GM12892 (cell line): ENCODE measurements around the gene SAP130.
"Not testable (repeated sequence)": the region's sequence is repeated elsewhere in the genome, so short reads cannot be mapped to it uniquely, and the experiment has no call there.

Experiments
- DNase-seq: peaks from one replicate; pipeline ENCODE4 v3.0.0; 2011; ENCODE audit not compliant: insufficient read length
- FAIRE-seq: peaks from 2 replicates; lab custom pipeline; 2011; peaks lifted over from hg19 to GRCh38; lab: Jason Lieb, UNC
- POLR2A ChIP-seq: IDR thresholded peaks from 2 replicates; pipeline ENCODE4 v1.6.1; 2011; ENCODE audit warnings: low read depth, low read length, control low read depth
- POLR2AphosphoS5 ChIP-seq: IDR thresholded peaks from 2 replicates; pipeline ENCODE4 v1.6.1; 2011; ENCODE audit warnings: low read depth, low read length, control low read depth
- TAF1 ChIP-seq: IDR thresholded peaks from 2 replicates; pipeline ENCODE4 v1.6.1; 2011; ENCODE audit warnings: low read depth, mild to moderate bottlenecking, control low read depth, low read length, borderline replicate concordance

Gene SAP130

DNA sequence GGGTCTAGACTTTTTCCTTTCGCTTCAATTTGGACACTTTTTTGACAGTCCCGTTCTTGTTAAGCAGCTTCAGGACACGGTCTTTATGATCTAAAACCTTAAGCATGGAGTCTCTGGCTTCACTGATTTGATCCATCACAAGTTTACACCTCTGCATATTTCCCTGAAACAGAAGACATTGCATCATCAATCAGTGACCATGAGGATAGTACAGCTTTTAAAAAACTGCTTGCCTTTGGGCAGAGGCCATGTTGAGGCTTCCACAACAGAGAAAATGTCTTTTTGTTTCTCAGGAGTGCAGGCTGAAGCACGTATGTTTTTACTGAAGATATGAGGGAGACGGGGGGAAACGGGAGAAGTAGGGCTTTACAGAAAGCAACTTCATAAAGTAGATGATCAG lies 85.9 kb downstream of the SAP130 start:
- TF ChIP-seq TAF1 (no peak), POLR2AphosphoS5 (no peak), POLR2A (no peak)
- no peak for DNase-seq
- FAIRE-seq: no peak

DNA sequence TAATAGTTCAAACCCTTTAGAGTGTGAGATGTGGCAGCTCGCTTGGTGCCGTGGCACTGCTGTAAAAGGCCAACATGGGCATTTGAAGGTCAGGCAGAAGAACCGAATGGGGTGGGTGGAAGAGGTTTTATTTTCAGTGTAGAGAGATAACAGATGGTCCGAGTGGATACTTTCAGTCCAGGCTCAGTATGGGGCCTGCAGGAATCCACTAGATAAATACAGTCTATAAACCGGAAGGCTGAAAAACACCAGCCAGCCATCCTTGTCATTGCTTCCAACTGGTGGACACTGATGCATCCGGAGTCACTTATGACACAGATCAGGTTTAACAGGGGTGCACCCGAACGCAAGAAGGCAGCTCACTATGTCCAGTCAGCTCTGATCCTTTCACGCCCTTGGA lies 86.4 kb downstream of the SAP130 start:
- no peak for FAIRE-seq
- no peak for DNase-seq
- TF ChIP-seq POLR2A (no peak), TAF1 (no peak)

DNA sequence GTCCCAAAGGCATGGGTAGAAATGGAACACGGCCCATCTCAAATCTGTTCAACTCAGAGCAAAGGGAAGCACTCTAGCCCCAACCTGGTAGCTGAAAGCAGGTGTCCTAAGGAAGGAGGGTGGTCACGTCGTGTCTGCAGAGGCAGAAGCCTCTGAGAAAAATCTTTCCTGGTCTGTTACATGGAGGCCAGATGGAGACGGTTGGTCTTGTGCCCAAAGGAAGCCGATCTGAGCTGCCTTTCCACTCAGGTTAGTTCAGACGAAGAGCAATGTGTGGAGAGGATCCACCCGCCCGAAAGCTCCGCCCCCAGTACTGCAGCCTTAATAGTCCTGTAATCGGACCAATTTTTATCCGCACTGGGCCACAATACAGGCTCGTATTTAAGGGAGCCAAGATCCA lies 87.2 kb downstream of the SAP130 start:
- no peak for DNase-seq
- no peak for FAIRE-seq
- no peak for TF ChIP-seq TAF1
- TF ChIP-seq POLR2AphosphoS5: no peak
- no peak for TF ChIP-seq POLR2A

DNA sequence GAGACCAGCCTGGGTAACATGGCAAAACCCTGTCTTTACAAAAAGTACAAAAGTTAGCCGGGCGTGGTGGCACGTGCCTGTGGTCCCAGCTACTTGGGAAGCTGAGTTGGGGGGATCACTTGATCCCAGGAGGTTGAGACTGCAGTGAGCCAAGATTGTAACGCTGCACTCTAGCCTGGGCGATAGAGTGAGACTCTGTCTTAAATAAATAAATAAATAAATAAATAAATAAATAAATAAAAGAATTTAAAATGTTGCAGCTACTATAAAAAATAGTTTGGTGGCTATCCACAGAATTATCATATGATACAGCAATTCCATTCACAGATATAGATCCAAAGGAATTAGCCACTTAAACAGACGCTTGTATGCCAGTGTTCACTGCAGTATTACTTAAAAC lies 92.5 kb downstream of the SAP130 start:
- DNase-seq (no peak), FAIRE-seq (no peak)
- TF ChIP-seq POLR2AphosphoS5 (no peak), TAF1 (no peak), POLR2A (no peak)

- DNase-seq (no peak), FAIRE-seq (no peak)
- TF ChIP-seq POLR2AphosphoS5 (no peak), POLR2A (no peak), TAF1 (no peak)
These were observed 95.5 kb downstream of the SAP130 start for GRCh38 chr2:127932199-127932876.

DNA sequence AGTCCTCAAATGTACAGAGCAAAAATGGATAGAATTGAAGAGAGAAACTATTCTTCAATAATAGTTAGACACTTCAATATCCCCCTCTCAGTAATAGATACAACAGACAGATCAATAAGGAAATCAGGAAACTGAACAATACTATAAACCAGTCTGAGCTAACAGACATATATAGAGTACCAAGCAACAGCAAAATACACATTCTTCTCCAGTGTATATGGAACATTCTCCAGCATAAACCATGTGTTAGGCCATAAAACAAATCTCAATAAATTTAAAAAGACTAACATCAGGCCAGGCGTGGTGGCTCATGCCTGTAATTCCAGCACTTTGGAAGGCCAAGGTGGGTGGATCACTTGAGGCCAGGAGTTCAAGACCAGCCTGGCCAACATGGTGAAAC lies 98.4 kb downstream of the SAP130 start:
- FAIRE-seq: no peak
- DNase-seq: no peak
- TF ChIP-seq TAF1 (no peak), POLR2AphosphoS5 (no peak), POLR2A (no peak)

DNA sequence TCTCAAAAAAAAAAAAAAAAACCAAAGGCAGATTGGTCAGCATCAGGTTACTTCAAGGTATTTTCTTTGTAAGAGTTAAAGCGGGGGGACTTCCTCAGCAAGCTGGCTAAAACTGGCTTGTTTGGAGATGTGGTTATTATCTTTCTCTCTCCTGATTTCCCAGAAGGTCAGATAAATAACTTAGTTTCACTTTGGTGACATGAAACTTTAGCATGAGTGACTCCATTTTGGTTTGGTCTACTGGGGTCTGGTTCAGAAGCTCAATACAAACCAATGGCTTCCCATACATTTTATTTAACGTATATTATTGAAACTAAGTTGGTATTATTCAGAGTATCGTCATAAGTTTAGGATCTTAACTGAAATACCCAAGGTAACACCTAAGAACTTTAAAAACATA lies 100.5 kb downstream of the SAP130 start:
- no peak for FAIRE-seq
- no peak for DNase-seq
- no peak for TF ChIP-seq POLR2A
- no peak for TF ChIP-seq TAF1
- TF ChIP-seq POLR2AphosphoS5: no peak

- TF ChIP-seq TAF1: no peak
- TF ChIP-seq POLR2A: no peak
- TF ChIP-seq POLR2AphosphoS5: no peak
- FAIRE-seq: no peak
- DNase-seq: no peak
These were observed 109.9 kb downstream of the SAP130 start for GRCh38 chr2:127917916-127918315.

DNA sequence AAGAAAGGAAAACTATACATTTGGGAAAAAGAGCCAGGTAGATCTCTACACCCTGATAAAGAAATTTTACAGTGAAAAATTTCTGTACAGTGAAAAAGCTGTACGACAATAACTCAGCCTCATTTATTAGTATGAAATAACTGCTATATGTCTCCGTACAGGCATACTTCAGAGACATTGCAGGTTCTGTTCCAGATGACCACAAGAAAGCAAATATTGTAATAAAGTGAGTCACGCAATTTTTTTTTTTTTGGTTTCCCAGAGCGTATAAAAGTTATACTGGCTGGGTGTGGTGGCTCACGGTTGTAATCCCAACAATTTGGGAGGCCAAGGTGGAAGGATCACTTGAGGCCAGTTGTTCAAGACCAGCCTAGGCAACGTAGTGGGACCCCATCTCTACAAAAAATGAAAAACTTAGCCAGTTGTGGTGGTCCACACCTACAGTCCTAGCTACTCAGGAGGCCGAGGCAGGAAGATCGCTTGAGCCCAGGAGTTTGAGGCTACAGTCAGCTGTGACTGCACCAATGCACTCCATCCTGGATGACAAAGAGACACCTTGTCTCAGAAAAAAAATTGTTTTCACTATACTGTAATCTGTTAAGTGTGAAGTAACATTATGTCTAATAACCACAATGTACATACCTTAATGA lies 113.9 kb downstream of the SAP130 start:
- no peak for TF ChIP-seq POLR2AphosphoS5
- TF ChIP-seq POLR2A: no peak
- no peak for DNase-seq
- no peak for FAIRE-seq

DNA sequence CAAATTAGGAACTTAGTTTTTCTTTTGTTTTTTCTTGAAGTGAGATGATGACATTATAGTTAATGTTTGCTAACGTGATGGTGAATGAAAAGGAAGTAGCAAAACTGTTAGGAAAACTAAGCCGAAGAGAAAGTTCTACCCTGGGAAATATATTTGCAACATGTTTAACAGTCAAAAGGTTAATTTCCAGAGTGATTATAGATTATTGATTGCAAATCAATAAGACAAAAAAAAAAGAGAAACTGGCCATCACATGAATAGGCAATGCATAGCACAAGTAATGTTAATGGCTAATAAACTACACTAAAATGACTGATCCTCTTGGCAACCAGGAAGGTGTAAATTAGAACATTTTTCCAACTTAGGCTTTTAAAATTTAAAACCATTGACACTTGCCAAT lies 116.1 kb downstream of the SAP130 start:
- DNase-seq (no peak), FAIRE-seq (no peak)
- TF ChIP-seq POLR2AphosphoS5: no peak
- no peak for TF ChIP-seq TAF1
- no peak for TF ChIP-seq POLR2A

GRCh38 chr2:127910415-127910814 lies 117.4 kb downstream of the SAP130 start:
- TF ChIP-seq TAF1: no peak
- TF ChIP-seq POLR2A: no peak
- no peak for TF ChIP-seq POLR2AphosphoS5
- no peak for FAIRE-seq
- DNase-seq: no peak

GRCh38 chr2:127909019-127909418 lies 118.8 kb downstream of the SAP130 start:
- TF ChIP-seq POLR2A (no peak), POLR2AphosphoS5 (no peak), TAF1 (no peak)
- FAIRE-seq (no peak), DNase-seq (no peak)

DNA sequence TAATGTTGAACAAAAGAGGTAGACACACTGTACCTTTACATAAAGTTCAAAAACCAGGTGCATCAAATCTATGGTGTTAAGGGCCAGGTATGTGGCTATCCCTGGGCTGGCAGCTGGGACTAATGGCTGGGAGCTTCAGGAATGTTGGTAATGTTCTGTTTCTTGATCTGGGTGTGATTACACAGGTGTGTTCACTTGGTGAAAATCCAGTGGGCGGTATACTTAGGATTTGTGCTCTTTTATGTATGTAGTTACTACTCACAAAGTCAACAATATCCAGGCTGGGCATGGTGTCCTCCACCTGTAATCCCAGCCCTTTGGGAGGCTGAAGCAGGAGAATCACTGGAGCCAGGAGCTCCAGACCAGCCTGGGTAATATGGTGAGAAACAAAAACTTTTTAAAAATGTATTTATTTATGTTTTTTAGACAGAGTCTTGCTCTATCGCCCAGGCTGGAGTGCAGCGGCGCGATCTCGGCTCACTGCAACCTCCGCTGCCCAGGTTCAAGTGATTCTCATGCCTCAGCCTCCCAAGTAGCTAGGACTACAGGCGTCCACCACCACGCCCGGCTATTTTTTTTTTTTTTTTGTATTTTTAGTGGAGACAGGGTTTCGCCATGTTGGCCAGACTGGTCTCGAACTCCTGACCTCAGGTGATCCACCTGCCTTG lies 120.0 kb downstream of the SAP130 start:
- not testable (repeated sequence) for FAIRE-seq, DNase-seq
